Transverse colon (tissue), 4 donors: Measurements from ENCODE around the gene SMARCD2. TPM values are rescaled to one million over a fixed set of nuclear protein-coding genes. Genes with fewer than 3 reads are reported as not detected.

Experiments
- DNase-seq: peaks from one replicate; pipeline ENCODE4 v3.0.0-alpha.2; 2019
- H3K27ac ChIP-seq, 4 donors: fragments of 200-600 bp; sonication (generic); 2 replicates each; pipeline ENCODE4 v1.5.1; 2016 to 2018; ENCODE audit warnings: inconsistent platforms in 4 of 4
- H3K27me3 ChIP-seq: fragments of 200-600 bp; sonication (generic); 2 replicates; pipeline ENCODE4 v1.5.1; 2017; ENCODE audit warnings: inconsistent platforms
- H3K36me3 ChIP-seq, 4 donors: fragments of 200-600 bp; sonication (generic); 2 replicates each; pipeline ENCODE4 v1.5.1; 2017 to 2019; ENCODE audit warnings: inconsistent platforms in 4 of 4
- H3K4me1 ChIP-seq, 4 donors: fragments of 200-600 bp; sonication (generic); 2 replicates each; pipeline ENCODE4 v1.5.1; 2017 to 2020; ENCODE audit warnings: inconsistent platforms in 4 of 4
- H3K4me3 ChIP-seq, 4 donors: fragments of 200-600 bp; sonication (generic); 1 replicate in 1 of 4; 2 replicates in 3 of 4; pipeline versions ENCODE4 v1.5.1 to v1.6.1; 2017 to 2019; ENCODE audit warnings: inconsistent platforms in 4 of 4
- H3K9me3 ChIP-seq, 2 donors: fragments of 200-600 bp; sonication (generic); 2 replicates each; pipeline ENCODE4 v1.5.1; 2017 to 2019; ENCODE audit warnings: inconsistent platforms in 2 of 2
- EP300 ChIP-seq: sonication (generic); formaldehyde crosslinking; IDR thresholded peaks from one replicate; pipeline ENCODE4 v1.6.1; 2017; ENCODE audit warnings: antibody characterized with exemption, low read depth
- POLR2A ChIP-seq: fragments of 450-650 bp; IDR thresholded peaks from one replicate; pipeline ENCODE4 v1.6.1; 2016; ENCODE audit warnings: antibody characterized with exemption, mild to moderate bottlenecking, moderate library complexity
- POLR2AphosphoS5 ChIP-seq, 3 donors: sonication (generic); formaldehyde crosslinking; IDR thresholded peaks; one replicate each; pipeline ENCODE4 v1.6.1; 2016; ENCODE audit warnings: antibody characterized with exemption in 3 of 3
- WGBS, 2 donors: methylation state at CpG; one replicate each; pipeline ENCODE4 v1.1.5; 2018; ENCODE audit warnings: low coverage in 1 of 2; 5-methylcytosine and 5-hydroxymethylcytosine counted together
- in situ Hi-C, 4 donors: fragments of 200-750 bp; cut with MboI; loops; one replicate each; pipeline versions ENCODE4 v1.15.0 to v1.15.1; 2017; ENCODE audit warnings: low sequenced_read_pairs in 3 of 4, low pct_ligation_motif_present in 1 of 4, low pct_unique_long_range_greater_than_20kb in 1 of 4
- intact Hi-C: fragments of 100-400 bp; cut with DNase I; formaldehyde crosslinking; loops from one replicate; pipeline ENCODE4 v1.15.1; 2023; ENCODE audit warnings: low total_unique reads
- total RNA-seq, 4 donors: library from RNA; depleted of rRNA; stranded (reverse); fragments of >200 nt; gene quantifications; one replicate each; pipeline ENCODE4 v1.1.0, GENCODE V29; 2016
- TF ChIP-seq, protein P1 (sequence below), 5 experiments: fragments of 200-600 bp in 3 of 5; fragments of 450-650 bp in 2 of 5; sonication (generic) in 3 of 5; IDR thresholded peaks; 1 replicate in 2 of 5; 2 replicates in 3 of 5; pipeline ENCODE4 v1.5.1; 2016 to 2017; ENCODE audit warnings: antibody characterized with exemption in 5 of 5, inconsistent platforms in 3 of 5, mild to moderate bottlenecking in 2 of 5, moderate library complexity in 1 of 5

SMARCD2 gene
- total RNA-seq, 4 donors from 2014 or later: 99.0 to 130 (median 109) TPM

DNA sequence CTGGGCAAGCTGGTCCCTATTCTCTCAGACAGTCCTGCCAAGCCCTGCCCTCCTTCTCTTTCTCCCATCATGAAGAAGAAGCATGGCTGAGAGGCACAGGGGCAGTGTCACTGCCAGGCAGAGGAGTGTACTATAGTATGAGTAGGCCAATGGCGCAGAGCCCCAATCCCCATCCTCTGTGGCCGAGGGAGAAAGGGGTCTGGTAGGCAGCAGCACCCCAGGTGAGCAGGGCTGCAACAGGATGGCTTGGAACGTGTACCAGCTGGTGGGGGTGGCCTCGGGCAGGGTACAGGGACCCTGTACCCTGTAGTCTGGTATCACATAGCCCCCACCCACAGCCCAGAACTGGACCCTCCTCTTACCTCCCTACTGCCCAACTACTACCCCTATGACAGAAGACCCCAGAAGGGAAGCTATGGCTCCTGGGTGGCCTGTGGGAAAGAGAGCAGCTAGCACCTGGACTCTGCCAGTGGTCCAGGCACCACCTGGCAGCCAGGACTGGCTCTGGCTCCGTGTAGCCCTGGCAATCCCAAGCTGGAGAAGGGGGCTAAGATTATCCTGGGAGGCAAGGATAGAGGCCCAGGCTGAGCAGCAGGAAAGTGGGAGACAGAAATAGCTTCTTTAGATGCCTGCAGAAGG lies 4.4 kb downstream of the SMARCD2 start:
- WGBS, 2 donors: 79% methylated on average over 5 of the region's 5 CpGs; no CpG with 5 or more reads in 1 of the 2 donors

DNA sequence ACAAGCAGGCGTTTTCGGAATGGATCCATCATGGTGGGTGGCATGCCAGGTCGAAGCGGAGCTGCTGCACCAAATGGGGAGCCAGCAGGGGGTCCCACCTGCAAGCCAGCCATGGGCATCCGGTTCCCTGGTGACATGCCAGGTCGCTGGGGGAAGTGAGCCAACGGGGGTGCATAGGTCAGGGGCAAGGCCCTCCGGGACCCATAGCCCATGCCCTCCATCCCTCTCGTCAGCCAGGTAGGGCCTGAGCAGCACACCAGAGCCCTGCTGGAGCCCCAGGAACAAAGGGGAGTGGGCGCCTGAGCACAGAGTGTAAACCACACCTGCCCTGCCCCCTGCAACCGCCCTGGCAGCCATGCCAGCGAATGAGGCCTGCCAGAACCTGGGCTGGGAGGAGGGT lies 5.0 kb downstream of the SMARCD2 start:
- intact Hi-C loops: no loop called here
- no peak for DNase-seq
- Histone ChIP-seq H3K4me3 (no peak overlapping the region), H3K9me3 (no peaks in the 10 kb centered on the region), H3K4me1 (peaks cover 29 to 61% (median 48%) of the 10 kb centered on the region in 4 donors), H3K36me3 (peaks cover 0 to 32% (median 9%) of the 10 kb centered on the region in 4 donors), H3K27ac (peak overlapping the region; percentile 96 to 99 (median 97)), H3K27me3 (no peaks in the 10 kb centered on the region)
- WGBS, 2 donors: 90% methylated on average over 11 of the region's 12 CpGs; no CpG with 5 or more reads in 1 of the 2 donors
- in situ Hi-C loops: no loop called here
- TF ChIP-seq POLR2A: no peak
- TF ChIP-seq POLR2AphosphoS5 (IDR thresholded peaks at IDR 0.05): no peak
- TF ChIP-seq EP300: no peak
- TF ChIP-seq, protein P1, sequence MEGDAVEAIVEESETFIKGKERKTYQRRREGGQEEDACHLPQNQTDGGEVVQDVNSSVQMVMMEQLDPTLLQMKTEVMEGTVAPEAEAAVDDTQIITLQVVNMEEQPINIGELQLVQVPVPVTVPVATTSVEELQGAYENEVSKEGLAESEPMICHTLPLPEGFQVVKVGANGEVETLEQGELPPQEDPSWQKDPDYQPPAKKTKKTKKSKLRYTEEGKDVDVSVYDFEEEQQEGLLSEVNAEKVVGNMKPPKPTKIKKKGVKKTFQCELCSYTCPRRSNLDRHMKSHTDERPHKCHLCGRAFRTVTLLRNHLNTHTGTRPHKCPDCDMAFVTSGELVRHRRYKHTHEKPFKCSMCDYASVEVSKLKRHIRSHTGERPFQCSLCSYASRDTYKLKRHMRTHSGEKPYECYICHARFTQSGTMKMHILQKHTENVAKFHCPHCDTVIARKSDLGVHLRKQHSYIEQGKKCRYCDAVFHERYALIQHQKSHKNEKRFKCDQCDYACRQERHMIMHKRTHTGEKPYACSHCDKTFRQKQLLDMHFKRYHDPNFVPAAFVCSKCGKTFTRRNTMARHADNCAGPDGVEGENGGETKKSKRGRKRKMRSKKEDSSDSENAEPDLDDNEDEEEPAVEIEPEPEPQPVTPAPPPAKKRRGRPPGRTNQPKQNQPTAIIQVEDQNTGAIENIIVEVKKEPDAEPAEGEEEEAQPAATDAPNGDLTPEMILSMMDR (IDR thresholded peaks at IDR 0.05): no peak

More for the DNA sequence above, 4.4 kb downstream of the SMARCD2 start:
- H3K9me3 ChIP-seq: no peaks in the 10 kb centered on the region
- no peaks in the 10 kb centered on the region for H3K27me3 ChIP-seq
- no peak overlapping the region for H3K4me3 ChIP-seq
- peaks cover 29 to 61% (median 48%) of the 10 kb centered on the region in 4 donors for H3K4me1 ChIP-seq
- TF ChIP-seq EP300 (no peak), POLR2AphosphoS5 (IDR thresholded peaks at IDR 0.05) (no peak), POLR2A (no peak)
- TF ChIP-seq, protein P1 (IDR thresholded peaks at IDR 0.05): no peak
- in situ Hi-C loops: no loop called here
- no peak for DNase-seq
- peaks cover 0 to 26% (median 6%) of the 10 kb centered on the region in 4 donors for H3K36me3 ChIP-seq
- H3K27ac ChIP-seq: peak overlapping the region; percentile 96 to 99 (median 97)
- intact Hi-C loops: no loop called here

DNA sequence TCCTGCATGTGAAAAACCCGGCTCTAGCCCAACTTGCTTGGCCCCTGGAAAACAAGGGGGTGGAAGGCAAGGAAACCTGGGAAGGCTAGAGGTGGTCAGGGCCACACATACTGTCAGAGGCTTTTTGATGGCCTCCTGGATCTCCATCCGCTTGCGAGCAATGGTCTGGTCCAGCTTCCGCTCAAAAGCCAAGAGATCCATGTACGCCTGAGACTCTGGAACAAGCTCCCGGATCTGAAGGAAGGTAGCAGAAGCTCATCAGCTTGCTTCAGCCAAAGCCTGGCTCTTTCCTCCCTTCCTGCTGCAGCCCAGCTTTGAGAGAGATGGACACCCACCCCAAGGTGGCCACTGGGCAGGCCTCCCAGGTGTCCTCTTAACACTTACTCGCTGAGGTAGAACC lies 5.7 kb downstream of the SMARCD2 start:
- H3K27me3 ChIP-seq: no peaks in the 10 kb centered on the region
- TF ChIP-seq, protein P1 (IDR thresholded peaks at IDR 0.05): no peak
- TF ChIP-seq POLR2AphosphoS5 (IDR thresholded peaks at IDR 0.05) (no peak), POLR2A (no peak), EP300 (no peak)
- intact Hi-C loops: no loop called here
- peaks cover 29 to 61% (median 48%) of the 10 kb centered on the region in 4 donors for H3K4me1 ChIP-seq
- 99% methylated on average over 7 of the region's 7 CpGs; no CpG with 5 or more reads in 1 of the 2 donors for WGBS, 2 donors
- H3K9me3 ChIP-seq: no peaks in the 10 kb centered on the region
- peak overlapping the region in 3 of 4 donors; percentile 96 to 99 (median 97) for H3K27ac ChIP-seq
- in situ Hi-C loops: no loop called here
- H3K36me3 ChIP-seq: peaks cover 0 to 39% (median 13%) of the 10 kb centered on the region in 4 donors
- no peak overlapping the region for H3K4me3 ChIP-seq
- no peak for DNase-seq

DNA sequence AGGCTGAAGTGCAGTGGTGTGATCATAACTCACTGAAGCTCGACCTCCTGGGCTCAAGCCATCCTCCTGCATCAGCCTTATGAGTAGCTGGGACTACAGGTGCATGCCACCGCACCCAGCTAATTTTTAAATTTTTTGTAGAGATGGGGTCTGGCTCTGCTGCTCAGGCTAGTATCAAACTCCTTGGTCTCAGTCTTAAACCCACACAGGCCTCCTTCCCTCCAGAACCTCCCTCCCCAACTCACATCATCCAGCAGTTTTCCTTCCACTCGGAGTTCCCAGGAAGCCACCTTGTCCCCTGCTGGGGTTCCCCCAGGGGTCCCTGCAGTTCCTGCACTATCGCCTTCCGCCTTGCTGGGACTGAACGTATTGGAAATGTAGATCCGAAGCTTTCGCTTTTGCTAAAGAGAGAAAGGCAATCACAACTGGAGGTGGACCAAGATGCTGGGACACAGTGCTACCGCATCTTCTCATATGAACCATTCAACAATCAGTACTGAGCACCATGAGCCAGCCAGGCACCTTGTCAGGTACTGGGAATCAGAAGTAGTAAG lies 7.2 kb downstream of the SMARCD2 start:
- H3K4me1 ChIP-seq: peaks cover 16 to 47% (median 34%) of the 10 kb centered on the region in 4 donors
- H3K27me3 ChIP-seq: no peaks in the 10 kb centered on the region
- H3K4me3 ChIP-seq: no peak overlapping the region
- no peaks in the 10 kb centered on the region for H3K9me3 ChIP-seq
- no peak for DNase-seq
- H3K27ac ChIP-seq: peak overlapping the region in 2 of 4 donors; percentile 1 to 28
- TF ChIP-seq POLR2A (no peak), EP300 (no peak), POLR2AphosphoS5 (IDR thresholded peaks at IDR 0.05) (no peak)
- TF ChIP-seq, protein P1 (IDR thresholded peaks at IDR 0.05): no peak
- WGBS, 2 donors: 91 to 96% methylated on average over 7 to 9 of the region's 9 CpGs
- H3K36me3 ChIP-seq: peaks cover 0 to 55% (median 23%) of the 10 kb centered on the region in 4 donors
- intact Hi-C loops (no loop called here), in situ Hi-C loops (no loop called here)
